HepG2 (cell line): ENCODE measurements around the gene ANXA9. TPM values are rescaled to one million over a fixed set of nuclear protein-coding genes. Genes with fewer than 3 reads are reported as not detected.

Source experiments
- CENPT ChIP-seq: sonication (generic); formaldehyde crosslinking; IDR thresholded peaks from 2 replicates; pipeline ENCODE4 v1.8.0; 2022; ENCODE audit warnings: low read depth, mild to moderate bottlenecking, moderate library complexity, missing genetic modification reagents
- E2F2 ChIP-seq: sonication (generic); formaldehyde crosslinking; IDR thresholded peaks from 2 replicates; pipeline ENCODE4 v1.4.0; 2020; ENCODE audit warnings: missing genetic modification reagents, borderline replicate concordance
- E2F5 ChIP-seq: sonication (generic); formaldehyde crosslinking; conservative IDR thresholded peaks from 2 replicates; pipeline ENCODE4 v1.4.0; 2020; ENCODE audit warnings: missing genetic modification reagents
- ELF3 ChIP-seq: IDR thresholded peaks from 2 replicates; pipeline ENCODE4 v1.6.1; 2016; ENCODE audit warnings: missing genetic modification reagents, missing compliant biosample characterization
- HOMEZ ChIP-seq: IDR thresholded peaks from 2 replicates; pipeline ENCODE4 v1.6.1; 2016; ENCODE audit warnings: low read depth
- KDM4B ChIP-seq: sonication (generic); formaldehyde crosslinking; IDR thresholded peaks from 2 replicates; pipeline ENCODE4 v1.4.0; 2020; ENCODE audit warnings: missing genetic modification reagents
- KMT2A ChIP-seq: sonication (generic); formaldehyde crosslinking; IDR thresholded peaks from 2 replicates; pipeline ENCODE4 v1.4.0; 2020; ENCODE audit warnings: missing genetic modification reagents
- MXD3 ChIP-seq: IDR thresholded peaks from 2 replicates; pipeline ENCODE4 v1.6.1; 2016; ENCODE audit warnings: mild to moderate bottlenecking, missing biosample characterization, missing genetic modification reagents
- NFATC3 ChIP-seq: sonication (generic); formaldehyde crosslinking; IDR thresholded peaks from 2 replicates; pipeline ENCODE4 v1.5.1; 2020; ENCODE audit warnings: mild to moderate bottlenecking, missing genetic modification reagents
- NR2C2 ChIP-seq: sonication (generic); formaldehyde crosslinking; IDR thresholded peaks from 2 replicates; pipeline ENCODE4 v1.4.0; 2020; ENCODE audit warnings: missing genetic modification reagents, mild to moderate bottlenecking, moderate library complexity, borderline replicate concordance
- PLSCR1 ChIP-seq: sonication (generic); formaldehyde crosslinking; IDR thresholded peaks from 2 replicates; pipeline ENCODE4 v1.5.0; 2020; ENCODE audit warnings: missing genetic modification reagents, mild to moderate bottlenecking, borderline replicate concordance
- RXRB ChIP-seq: IDR thresholded peaks from 2 replicates; pipeline ENCODE4 v1.6.1; 2016; ENCODE audit warnings: borderline replicate concordance, missing genetic modification reagents, missing compliant biosample characterization
- SNAI1 ChIP-seq: sonication (generic); formaldehyde crosslinking; IDR thresholded peaks from 2 replicates; pipeline ENCODE4 v1.5.0; 2020; ENCODE audit warnings: mild to moderate bottlenecking, missing genetic modification reagents, borderline replicate concordance
- SP2 ChIP-seq: sonication (generic); formaldehyde crosslinking; IDR thresholded peaks from 2 replicates; pipeline ENCODE4 v1.5.1; 2020; ENCODE audit warnings: mild to moderate bottlenecking, missing genetic modification reagents
- SP4 ChIP-seq: sonication (generic); formaldehyde crosslinking; IDR thresholded peaks from 2 replicates; pipeline ENCODE4 v1.8.1; 2023; ENCODE audit warnings: mild to moderate bottlenecking, missing genetic modification reagents
- ZBTB3 ChIP-seq: sonication (generic); formaldehyde crosslinking; IDR thresholded peaks from 2 replicates; pipeline ENCODE4 v1.4.0; 2020; ENCODE audit warnings: low read depth, mild to moderate bottlenecking, moderate library complexity, missing genetic modification reagents, borderline replicate concordance
- ZFP1 ChIP-seq: IDR thresholded peaks from 2 replicates; pipeline ENCODE4 v1.6.1; 2016
- ZFP90 ChIP-seq: sonication (generic); formaldehyde crosslinking; IDR thresholded peaks from 2 replicates; pipeline ENCODE4 v1.8.0; 2022; ENCODE audit warnings: missing genetic modification reagents, mild to moderate bottlenecking, inconsistent platforms, borderline replicate concordance
- ZNF234 ChIP-seq: sonication (generic); formaldehyde crosslinking; conservative IDR thresholded peaks from 2 replicates; pipeline ENCODE4 v1.5.1; 2020; ENCODE audit warnings: mild to moderate bottlenecking, missing genetic modification reagents
- ZNF30 ChIP-seq: sonication (generic); formaldehyde crosslinking; IDR thresholded peaks from 2 replicates; pipeline ENCODE4 v1.5.0; 2020; ENCODE audit warnings: mild to moderate bottlenecking, missing genetic modification reagents
- ZNF343 ChIP-seq: sonication (generic); formaldehyde crosslinking; IDR thresholded peaks from 2 replicates; pipeline ENCODE4 v1.4.0; 2020; ENCODE audit warnings: mild to moderate bottlenecking, missing genetic modification reagents
- ZNF564 ChIP-seq: sonication (generic); formaldehyde crosslinking; IDR thresholded peaks from 2 replicates; pipeline ENCODE4 v1.8.1; 2023; ENCODE audit warnings: mild to moderate bottlenecking, missing genetic modification reagents
- ZNF652 ChIP-seq: IDR thresholded peaks from 2 replicates; pipeline ENCODE4 v1.6.1; 2016; ENCODE audit warnings: low read depth, borderline replicate concordance
- ZNF772 ChIP-seq: sonication (generic); formaldehyde crosslinking; IDR thresholded peaks from 2 replicates; pipeline ENCODE4 v1.5.0; 2020; ENCODE audit warnings: mild to moderate bottlenecking, missing genetic modification reagents
- ZNF782 ChIP-seq: sonication (generic); formaldehyde crosslinking; IDR thresholded peaks from 2 replicates; pipeline ENCODE4 v1.4.0; 2020; ENCODE audit warnings: missing genetic modification reagents, mild to moderate bottlenecking, borderline replicate concordance
- polyA plus RNA-seq, 8 experiments: library from polyadenylated mRNA; depleted of rRNA in 3 of 8; stranded (reverse) in 7 of 8; unstranded in 1 of 8; fragments of >200 nt; fragmentation: Illumina TruSeq in 4 of 8; extraction: Trizol in 4 of 8; gene quantifications; 2 replicates each; pipeline versions ENCODE4 v1.2.1 to v1.2.3, GENCODE V29; 2011 to 2016; ENCODE audit warnings: low read depth in 4 of 8, missing spikeins in 1 of 8, mixed read lengths in 1 of 8; ENCODE audit not compliant: insufficient read depth in 1 of 8
- total RNA-seq, 5 experiments: library from RNA; depleted of rRNA; stranded (reverse); fragments of >200 nt; fragmentation: Illumina TruSeq; extraction: Trizol; gene quantifications; 2 replicates each; pipeline ENCODE4 v1.2.3, GENCODE V29; 2016; ENCODE audit warnings: low read depth in 1 of 5

Gene ANXA9
- total and polyA plus RNA-seq, 2 of the 13 experiments (the other 11 are each of a cell fraction or from before 2014, with no cell fraction given): 13.3 to 23.9 TPM

- TF ChIP-seq NR2C2: peak; percentile 50; the same call in 1 of the 2 replicates
- no peak for TF ChIP-seq SP4 (CRISPR knock-in tag)
- TF ChIP-seq E2F2 (CRISPR knock-in tag): 0 out of 2 replicates have a peak, but pooled peaks have one; percentile 43
- TF ChIP-seq ZFP90: no peak
- no peak for TF ChIP-seq SNAI1
- peak; percentile 60; the same call in 1 of the 2 replicates for TF ChIP-seq MXD3 (CRISPR knock-in tag)
- TF ChIP-seq ZFP1: peak; percentile 31; the same call in 1 of the 2 replicates
- TF ChIP-seq PLSCR1 (CRISPR knock-in tag): no peak
- no peak for TF ChIP-seq ZBTB3 (CRISPR knock-in tag)
- 0 out of 2 replicates have a peak, but pooled peaks have one; percentile 51 for TF ChIP-seq ZNF343 (CRISPR knock-in tag)
- no peak for TF ChIP-seq ZNF782 (CRISPR knock-in tag)
- TF ChIP-seq KDM4B (CRISPR knock-in tag): no peak
- 0 out of 2 replicates have a peak, but pooled peaks have one; percentile 48 for TF ChIP-seq HOMEZ (CRISPR knock-in tag)
- TF ChIP-seq ZNF652 (CRISPR knock-in tag): no peak
- TF ChIP-seq SP2: no peak
- TF ChIP-seq ELF3 (CRISPR knock-in tag): peak; percentile 63; the same call in 1 of the 2 replicates
- no peak for TF ChIP-seq CENPT (CRISPR knock-in tag)
- TF ChIP-seq ZNF772 (CRISPR knock-in tag): no peak
- TF ChIP-seq KMT2A (CRISPR knock-in tag): peak; percentile 36; the same call in 1 of the 2 replicates
- TF ChIP-seq E2F5 (CRISPR knock-in tag): no peak
- no peak for TF ChIP-seq ZNF234 (CRISPR knock-in tag)
- no peak for TF ChIP-seq ZNF564
- TF ChIP-seq NFATC3: no peak
- peak; percentile 66 for TF ChIP-seq RXRB
- no peak for TF ChIP-seq ZNF30
Measured at GRCh38 chr1:150979092-150980056, 2.7 kb upstream of the ANXA9 start (continued).
